Upper lobe of left lung (tissue), 6 donors: ENCODE measurements around the gene DNAAF6. TPM values are rescaled to one million over a fixed set of nuclear protein-coding genes. Genes with fewer than 3 reads are reported as not detected.

Experiments
- ATAC-seq, 2 donors: fragments of 200-7000 bp; cut with Tn5 transposase; one replicate each; pipeline ENCODE4 v1.9.1; 2022; ENCODE audit warnings: mild to moderate bottlenecking in 2 of 2, moderate library complexity in 2 of 2; ENCODE audit not compliant: low FRiP score in 2 of 2
- DNase-seq, 2 donors: peaks; one replicate each; pipeline ENCODE4 v3.0.0-alpha.2; 2019 to 2020
- H3K27ac ChIP-seq, 4 donors: fragments of 200-600 bp; sonication (generic); one replicate each; pipeline ENCODE4 v1.5.1; 2016 to 2019
- H3K27me3 ChIP-seq, 4 donors: fragments of 200-600 bp; sonication (generic); one replicate each; pipeline ENCODE4 v1.5.1; 2017 to 2019
- H3K36me3 ChIP-seq, 4 donors: fragments of 200-600 bp; sonication (generic); one replicate each; pipeline ENCODE4 v1.5.1; 2016 to 2019
- H3K4me1 ChIP-seq, 4 donors: fragments of 200-600 bp; sonication (generic); one replicate each; pipeline ENCODE4 v1.5.1; 2018 to 2019
- H3K4me3 ChIP-seq, 4 donors: fragments of 200-600 bp; sonication (generic); one replicate each; pipeline ENCODE4 v1.5.1; 2017 to 2019; ENCODE audit warnings: mild to moderate bottlenecking in 2 of 4, moderate library complexity in 1 of 4
- H3K9me3 ChIP-seq, 4 donors: fragments of 200-600 bp; sonication (generic); one replicate each; pipeline ENCODE4 v1.5.1; 2018 to 2019
- CTCF ChIP-seq, 6 experiments: fragments of 450-650 bp in 4 of 6; fragments of 200-600 bp in 2 of 6; sonication (generic) in 2 of 6; IDR thresholded peaks; one replicate each; pipeline ENCODE4 v1.5.1; 2016 to 2019; ENCODE audit warnings: antibody characterized with exemption in 6 of 6
- EP300 ChIP-seq, 4 donors: sonication (generic); formaldehyde crosslinking; IDR thresholded peaks; one replicate each; pipeline ENCODE4 v1.5.1; 2017; ENCODE audit warnings: antibody characterized with exemption in 4 of 4, control low read depth in 2 of 4
- POLR2A ChIP-seq, 4 donors: fragments of 450-650 bp; IDR thresholded peaks; one replicate each; pipeline ENCODE4 v1.5.1; 2016 to 2017; ENCODE audit warnings: antibody characterized with exemption in 4 of 4, mild to moderate bottlenecking in 2 of 4
- POLR2AphosphoS5 ChIP-seq, 2 donors: sonication (generic); formaldehyde crosslinking; IDR thresholded peaks; one replicate each; pipeline ENCODE4 v1.5.1; 2017; ENCODE audit warnings: antibody characterized with exemption in 2 of 2
- WGBS, 2 donors: methylation state at CpG; one replicate each; pipeline ENCODE4 v1.1.5; 2017 to 2018; 5-methylcytosine and 5-hydroxymethylcytosine counted together
- total RNA-seq, 6 donors: library from RNA; depleted of rRNA in 4 of 6; stranded (reverse); fragments of >200 nt in 4 of 6; gene quantifications; one replicate each; pipeline versions ENCODE4 v1.1.0 to v1.2.1, GENCODE V29; 2016 to 2021
- donor health status: DM: no; HTN: no; CAD: no; lungs with moderate emphysema.
- donor health status: DM: no; HTN: yes; CAD: no; lungs with severe emphysema.

Gene DNAAF6
- total RNA-seq, 6 donors from 2014 or later = 0.54 to 2.9 (median 0.61) TPM; not detected in 3

DNA sequence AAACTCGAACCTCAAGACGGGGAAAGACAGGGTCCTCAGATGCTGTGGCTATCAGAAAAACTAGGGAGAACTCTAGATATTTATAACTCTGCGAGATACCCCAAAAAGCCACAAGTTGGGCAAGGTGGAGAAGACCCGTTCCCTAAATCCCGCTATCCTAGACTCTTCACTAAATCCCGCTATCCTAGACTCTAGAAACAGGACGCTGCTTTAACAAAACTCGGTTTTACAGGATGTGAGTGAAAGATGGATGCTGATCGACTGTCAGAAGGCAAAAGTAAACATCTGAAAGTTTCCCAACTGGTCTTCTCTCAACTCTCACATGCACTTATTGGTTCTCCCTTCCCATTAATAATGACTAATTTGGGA, 270 bp downstream of the DNAAF6 start:
- Histone ChIP-seq H3K36me3 (no peaks in the 10 kb centered on the region), H3K4me1 (peaks cover 0 to 8% (median 0%) of the 10 kb centered on the region in 4 donors), H3K9me3 (no peaks in the 10 kb centered on the region), H3K4me3 (peak overlapping the region in 1 of 4 donors; percentile 54), H3K27me3 (no peaks in the 10 kb centered on the region), H3K27ac (no peak overlapping the region)
- ATAC-seq (no peak), DNase-seq (no peak)
- WGBS, 2 donors = 59 to 63% methylated on average over 7 to 9 of the region's 9 CpGs
- no peak for TF ChIP-seq CTCF (IDR thresholded peaks at IDR 0.05)
- TF ChIP-seq EP300 (IDR thresholded peaks at IDR 0.05) = no peak
- no peak for TF ChIP-seq POLR2A (IDR thresholded peaks at IDR 0.05)
- TF ChIP-seq POLR2AphosphoS5 (IDR thresholded peaks at IDR 0.05) = no peak

DNA sequence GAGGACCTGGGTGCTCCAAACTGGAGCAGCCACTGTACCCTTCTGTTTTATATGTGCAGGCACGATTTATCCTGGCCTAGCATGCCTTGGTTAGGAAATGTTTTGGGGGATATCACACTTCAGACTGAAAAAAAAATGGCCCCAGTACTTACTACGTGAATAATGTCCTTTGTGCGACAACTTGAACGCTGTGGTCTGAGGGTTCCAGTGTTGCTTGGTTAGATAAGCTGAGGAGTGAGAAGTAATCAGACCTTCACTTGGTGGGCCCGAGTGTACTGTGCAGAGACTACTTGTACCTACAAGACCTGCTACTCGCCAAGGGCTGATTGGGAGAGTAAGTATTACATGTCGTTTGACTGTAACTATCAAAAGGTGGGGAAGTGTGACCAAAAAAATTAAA, 678 bp downstream of the DNAAF6 start:
- Histone ChIP-seq H3K36me3 (no peaks in the 10 kb centered on the region), H3K27ac (no peak overlapping the region), H3K4me1 (peaks cover 0 to 8% (median 0%) of the 10 kb centered on the region in 4 donors), H3K27me3 (no peaks in the 10 kb centered on the region), H3K4me3 (no peak overlapping the region), H3K9me3 (no peaks in the 10 kb centered on the region)
- WGBS, 2 donors = 74 to 76% methylated on average over 7 of the region's 7 CpGs
- no peak for TF ChIP-seq CTCF (IDR thresholded peaks at IDR 0.05)
- no peak for TF ChIP-seq EP300 (IDR thresholded peaks at IDR 0.05)
- no peak for TF ChIP-seq POLR2A (IDR thresholded peaks at IDR 0.05)
- no peak for TF ChIP-seq POLR2AphosphoS5 (IDR thresholded peaks at IDR 0.05)
- DNase-seq (no peak), ATAC-seq (no peak)

- H3K9me3 ChIP-seq = no peaks in the 10 kb centered on the region
- H3K27me3 ChIP-seq = no peaks in the 10 kb centered on the region
- TF ChIP-seq POLR2A (IDR thresholded peaks at IDR 0.05) = no peak
- no peak for TF ChIP-seq CTCF (IDR thresholded peaks at IDR 0.05)
- H3K27ac ChIP-seq = no peak overlapping the region
- no peak overlapping the region for H3K4me3 ChIP-seq
- no peak for DNase-seq
- no peak for ATAC-seq
- H3K36me3 ChIP-seq = no peaks in the 10 kb centered on the region
- 89 to 97% methylated on average over 9 of the region's 9 CpGs for WGBS, 2 donors
- H3K4me1 ChIP-seq = peaks cover 0 to 8% (median 0%) of the 10 kb centered on the region in 4 donors
These were observed 1.5 kb downstream of the DNAAF6 start for GRCh38 chrX:107207943-107208342.

GRCh38 chrX:107213477-107213876, 7.1 kb downstream of the DNAAF6 start:
- DNase-seq (no peak), ATAC-seq (no peak)
- Histone ChIP-seq H3K27me3 (no peaks in the 10 kb centered on the region), H3K4me1 (no peaks in the 10 kb centered on the region), H3K27ac (no peak overlapping the region), H3K4me3 (no peak overlapping the region), H3K36me3 (no peaks in the 10 kb centered on the region), H3K9me3 (no peaks in the 10 kb centered on the region)
- TF ChIP-seq CTCF (IDR thresholded peaks at IDR 0.05) (no peak), POLR2A (IDR thresholded peaks at IDR 0.05) (no peak)
- WGBS, 2 donors = 77 to 85% methylated on average over 1 of the region's 1 CpG

DNA sequence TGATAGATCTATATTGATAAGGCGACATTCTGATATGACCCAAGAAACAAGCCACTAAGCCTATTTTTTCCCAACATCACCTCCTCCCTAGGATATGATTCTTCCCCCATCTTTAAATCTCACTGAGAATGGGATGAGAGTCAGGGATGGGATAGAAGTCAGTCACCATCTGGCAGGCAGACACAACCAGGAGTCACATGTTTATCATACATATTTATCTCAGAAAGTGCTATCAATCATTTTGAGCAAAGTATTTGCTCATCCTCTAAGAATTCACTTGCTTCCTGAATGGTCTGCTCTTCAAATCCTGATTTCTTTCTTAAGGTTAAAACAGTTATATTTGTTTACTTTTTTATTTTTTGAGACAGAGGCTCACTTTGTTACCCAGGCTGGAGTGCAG, 20.3 kb downstream of the DNAAF6 start:
- H3K27ac ChIP-seq = no peak overlapping the region
- no peaks in the 10 kb centered on the region for H3K4me1 ChIP-seq
- ATAC-seq = no peak
- no peaks in the 10 kb centered on the region for H3K27me3 ChIP-seq
- no peak overlapping the region for H3K4me3 ChIP-seq
- no peak for DNase-seq
- H3K9me3 ChIP-seq = no peaks in the 10 kb centered on the region
- WGBS, 2 donors = 70 to 82% methylated on average over 1 of the region's 1 CpG
- TF ChIP-seq CTCF (IDR thresholded peaks at IDR 0.05) (no peak), POLR2AphosphoS5 (IDR thresholded peaks at IDR 0.05) (no peak), POLR2A (IDR thresholded peaks at IDR 0.05) (no peak), EP300 (IDR thresholded peaks at IDR 0.05) (no peak)
- H3K36me3 ChIP-seq = no peaks in the 10 kb centered on the region
